NCI-H2196 treated with DMSO at 0.1 percent for 48 hours (cell line): ENCODE data around the gene THSD7B.
"Not testable (repeated sequence)": the region's sequence is repeated elsewhere in the genome, so short reads cannot be mapped to it uniquely, and the experiment has no call there.

Source experiments
- DNase-seq: peaks from one replicate; lab custom pipeline; 2025; ENCODE audit not compliant: unreplicated experiment; lab: John Stamatoyannopoulos, UW

THSD7B gene

GRCh38 chr2:136765256-136766072, at the start of gene THSD7B:
TSS of gene THSD7B (plus strand) at chr2:136765545. CDS start at chr2:136882179, 116,634 bp downstream.
- DNase-seq = no peak

- no peak for DNase-seq
Observed at GRCh38 chr2:136718273-136718672, 47.1 kb upstream of the THSD7B start.

- DNase-seq = no peak
Observed at GRCh38 chr2:136727973-136728699, 37.2 kb upstream of the THSD7B start.

- no peak for DNase-seq
Observed at GRCh38 chr2:136736236-136736635, 29.1 kb upstream of the THSD7B start.

GRCh38 chr2:136738044-136738443, 27.3 kb upstream of the THSD7B start:
- DNase-seq = no peak

GRCh38 chr2:136741471-136741870, 23.9 kb upstream of the THSD7B start:
- no peak for DNase-seq

- DNase-seq = no peak
Observed at GRCh38 chr2:136750065-136750464, 15.3 kb upstream of the THSD7B start.

- no peak for DNase-seq
Observed at GRCh38 chr2:136751406-136751805, 13.9 kb upstream of the THSD7B start.

- DNase-seq = not testable (repeated sequence)
Observed at GRCh38 chr2:136758504-136758903, 6.8 kb upstream of the THSD7B start.

GRCh38 chr2:136764452-136765255, 691 bp upstream of the THSD7B start:
- no peak for DNase-seq

GRCh38 chr2:136766073-136766404, 694 bp downstream of the THSD7B start:
- DNase-seq = no peak

- no peak for DNase-seq
Observed at GRCh38 chr2:136767030-136767429, 1.7 kb downstream of the THSD7B start.

- no peak for DNase-seq
Observed at GRCh38 chr2:136769871-136770270, 4.5 kb downstream of the THSD7B start.

GRCh38 chr2:136770384-136770783, 5.0 kb downstream of the THSD7B start:
- no peak for DNase-seq

GRCh38 chr2:136777391-136777790, 12.0 kb downstream of the THSD7B start:
- no peak for DNase-seq

GRCh38 chr2:136783856-136784255, 18.5 kb downstream of the THSD7B start:
- DNase-seq = no peak

- no peak for DNase-seq
Observed at GRCh38 chr2:136785215-136785614, 19.9 kb downstream of the THSD7B start.

- DNase-seq = no peak
Observed at GRCh38 chr2:136787970-136788369, 22.6 kb downstream of the THSD7B start.

- no peak for DNase-seq
Observed at GRCh38 chr2:136796339-136796738, 31.0 kb downstream of the THSD7B start.

- DNase-seq = no peak
Observed at GRCh38 chr2:136798766-136799165, 33.4 kb downstream of the THSD7B start.

GRCh38 chr2:136801661-136802060, 36.3 kb downstream of the THSD7B start:
- DNase-seq = no peak

GRCh38 chr2:136809998-136810397, 44.7 kb downstream of the THSD7B start:
- no peak for DNase-seq
